ENCODE measurements around the gene KIR3DL2.
"Not testable (repeated sequence)": the region's sequence is repeated elsewhere in the genome, so short reads cannot be mapped to it uniquely, and the experiment has no call there.

Gene KIR3DL2

GRCh38 chr19:54832496-54832895, 17.7 kb upstream of the KIR3DL2 start, which contains the start of gene KIR2DS4:
Gene KIR2DS4, plus strand, starts transcription at chr19:54832676.
- 86% methylated on average over 14 of the region's 14 CpGs for WGBS
- H2BK15ac ChIP-seq (ENCODE audit: low read depth, poor library complexity, severe bottlenecking); H3K36me3 ChIP-seq (ENCODE audit: control insufficient read depth in 1 of 2, insufficient read depth in 2 of 2, low read depth in 1 of 2, low read length in 2 of 2); H3K4me1 ChIP-seq (ENCODE audit: control insufficient read depth, insufficient read depth, low read depth, low read length); H3K18ac ChIP-seq (ENCODE audit: low read depth in 1 of 2, low read length in 2 of 2); H3K23ac ChIP-seq (ENCODE audit: low read length in 2 of 2); H4K8ac ChIP-seq (ENCODE audit: low read length); H3K4me3 ChIP-seq (ENCODE audit: insufficient read depth in 1 of 2, low read depth in 1 of 2, low read length in 2 of 2); H2BK120ac ChIP-seq (ENCODE audit: low read depth, low read length); H3K27me3 ChIP-seq (ENCODE audit: control insufficient read depth in 1 of 2, insufficient read depth in 1 of 2, low read length in 2 of 2); H4K91ac ChIP-seq (ENCODE audit: low read length); H3K9ac ChIP-seq (ENCODE audit: low read length); H2BK12ac ChIP-seq (ENCODE audit: low read length in 2 of 2); H3K79me1 ChIP-seq (replicated peaks; ENCODE audit: low read length, poor library complexity, severe bottlenecking); H2BK5ac ChIP-seq (ENCODE audit: low read depth, low read length, poor library complexity, severe bottlenecking); DNase-seq; H3K4me2 ChIP-seq (ENCODE audit: low read length, poor library complexity, severe bottlenecking); H2AK5ac ChIP-seq (ENCODE audit: low read length, severe bottlenecking); H3K9me3 ChIP-seq (ENCODE audit: control insufficient read depth, low read length); H2AFZ ChIP-seq (ENCODE audit: low read depth, low read length); H3K14ac ChIP-seq (ENCODE audit: low read length in 2 of 2); H3K4ac ChIP-seq (ENCODE audit: low read depth in 1 of 2, low read length in 2 of 2); H3K27ac ChIP-seq (ENCODE audit: low read length, poor library complexity, severe bottlenecking): not testable (repeated sequence)

- not testable (repeated sequence) for H2BK15ac ChIP-seq (ENCODE audit: low read depth, poor library complexity, severe bottlenecking); H3K36me3 ChIP-seq (ENCODE audit: control insufficient read depth in 1 of 2, insufficient read depth in 2 of 2, low read depth in 1 of 2, low read length in 2 of 2); H4K91ac ChIP-seq (ENCODE audit: low read length); DNase-seq; H3K27me3 ChIP-seq (ENCODE audit: control insufficient read depth in 1 of 2, insufficient read depth in 1 of 2, low read length in 2 of 2); H3K9me3 ChIP-seq (ENCODE audit: control insufficient read depth, low read length); H3K27ac ChIP-seq (ENCODE audit: low read length, poor library complexity, severe bottlenecking); H3K14ac ChIP-seq (ENCODE audit: low read length in 2 of 2); H2AK5ac ChIP-seq (ENCODE audit: low read length, severe bottlenecking); H2BK120ac ChIP-seq (ENCODE audit: low read depth, low read length); H4K8ac ChIP-seq (ENCODE audit: low read length); H3K23ac ChIP-seq (ENCODE audit: low read length in 2 of 2); H2BK5ac ChIP-seq (ENCODE audit: low read depth, low read length, poor library complexity, severe bottlenecking); H3K4me1 ChIP-seq (ENCODE audit: control insufficient read depth, insufficient read depth, low read depth, low read length); H3K18ac ChIP-seq (ENCODE audit: low read depth in 1 of 2, low read length in 2 of 2); H2BK12ac ChIP-seq (ENCODE audit: low read length in 2 of 2); H3K9ac ChIP-seq (ENCODE audit: low read length); H3K4me2 ChIP-seq (ENCODE audit: low read length, poor library complexity, severe bottlenecking); H3K4me3 ChIP-seq (ENCODE audit: insufficient read depth in 1 of 2, low read depth in 1 of 2, low read length in 2 of 2); H2AFZ ChIP-seq (ENCODE audit: low read depth, low read length); H3K4ac ChIP-seq (ENCODE audit: low read depth in 1 of 2, low read length in 2 of 2); H3K79me1 ChIP-seq (replicated peaks; ENCODE audit: low read length, poor library complexity, severe bottlenecking)
- 71% methylated on average over 5 of the region's 5 CpGs for WGBS
These were observed 15.1 kb upstream of the KIR3DL2 start for GRCh38 chr19:54835126-54835525.

- not testable (repeated sequence) for H3K4me3 ChIP-seq (ENCODE audit: insufficient read depth in 1 of 2, low read depth in 1 of 2, low read length in 2 of 2); H3K18ac ChIP-seq (ENCODE audit: low read depth in 1 of 2, low read length in 2 of 2); H2AK5ac ChIP-seq (ENCODE audit: low read length, severe bottlenecking); H3K27me3 ChIP-seq (ENCODE audit: control insufficient read depth in 1 of 2, insufficient read depth in 1 of 2, low read length in 2 of 2); H3K23ac ChIP-seq (ENCODE audit: low read length in 2 of 2); H2BK15ac ChIP-seq (ENCODE audit: low read depth, poor library complexity, severe bottlenecking); H2BK5ac ChIP-seq (ENCODE audit: low read depth, low read length, poor library complexity, severe bottlenecking); H3K27ac ChIP-seq (ENCODE audit: low read length, poor library complexity, severe bottlenecking); H3K36me3 ChIP-seq (ENCODE audit: control insufficient read depth in 1 of 2, insufficient read depth in 2 of 2, low read depth in 1 of 2, low read length in 2 of 2); H3K9me3 ChIP-seq (ENCODE audit: control insufficient read depth, low read length); H3K4ac ChIP-seq (ENCODE audit: low read depth in 1 of 2, low read length in 2 of 2); H3K14ac ChIP-seq (ENCODE audit: low read length in 2 of 2); H2BK12ac ChIP-seq (ENCODE audit: low read length in 2 of 2); H2BK120ac ChIP-seq (ENCODE audit: low read depth, low read length); H2AFZ ChIP-seq (ENCODE audit: low read depth, low read length); H3K4me2 ChIP-seq (ENCODE audit: low read length, poor library complexity, severe bottlenecking); DNase-seq; H3K4me1 ChIP-seq (ENCODE audit: control insufficient read depth, insufficient read depth, low read depth, low read length); H3K9ac ChIP-seq (ENCODE audit: low read length); H4K8ac ChIP-seq (ENCODE audit: low read length); H4K91ac ChIP-seq (ENCODE audit: low read length); H3K79me1 ChIP-seq (replicated peaks; ENCODE audit: low read length, poor library complexity, severe bottlenecking)
- WGBS: 44% methylated on average over 1 of the region's 2 CpGs
These were observed 12.7 kb upstream of the KIR3DL2 start for GRCh38 chr19:54837522-54837921.

GRCh38 chr19:54843171-54843570, 7.1 kb upstream of the KIR3DL2 start:
- not testable (repeated sequence) for H3K4me2 ChIP-seq (ENCODE audit: low read length, poor library complexity, severe bottlenecking); H4K91ac ChIP-seq (ENCODE audit: low read length); H3K79me1 ChIP-seq (replicated peaks; ENCODE audit: low read length, poor library complexity, severe bottlenecking); H3K36me3 ChIP-seq (ENCODE audit: control insufficient read depth in 1 of 2, insufficient read depth in 2 of 2, low read depth in 1 of 2, low read length in 2 of 2); DNase-seq; H3K9ac ChIP-seq (ENCODE audit: low read length); H3K14ac ChIP-seq (ENCODE audit: low read length in 2 of 2); H2BK12ac ChIP-seq (ENCODE audit: low read length in 2 of 2); H2BK5ac ChIP-seq (ENCODE audit: low read depth, low read length, poor library complexity, severe bottlenecking); H2AK5ac ChIP-seq (ENCODE audit: low read length, severe bottlenecking); H2AFZ ChIP-seq (ENCODE audit: low read depth, low read length); H3K23ac ChIP-seq (ENCODE audit: low read length in 2 of 2); H4K8ac ChIP-seq (ENCODE audit: low read length); H3K4ac ChIP-seq (ENCODE audit: low read depth in 1 of 2, low read length in 2 of 2); H3K9me3 ChIP-seq (ENCODE audit: control insufficient read depth, low read length); H3K27me3 ChIP-seq (ENCODE audit: control insufficient read depth in 1 of 2, insufficient read depth in 1 of 2, low read length in 2 of 2); H3K18ac ChIP-seq (ENCODE audit: low read depth in 1 of 2, low read length in 2 of 2); H2BK15ac ChIP-seq (ENCODE audit: low read depth, poor library complexity, severe bottlenecking); H3K27ac ChIP-seq (ENCODE audit: low read length, poor library complexity, severe bottlenecking); H3K4me3 ChIP-seq (ENCODE audit: insufficient read depth in 1 of 2, low read depth in 1 of 2, low read length in 2 of 2); H3K4me1 ChIP-seq (ENCODE audit: control insufficient read depth, insufficient read depth, low read depth, low read length); H2BK120ac ChIP-seq (ENCODE audit: low read depth, low read length)
- 64% methylated on average over 8 of the region's 8 CpGs for WGBS

Measured in mesenchymal stem cell (in vitro differentiated cells and primary cell).